Neuronal stem cell (in vitro differentiated cells): ENCODE data around the gene ESF1.
"Not testable (repeated sequence)": the region's sequence is repeated elsewhere in the genome, so short reads cannot be mapped to it uniquely, and the experiment has no call there.

Experiments
- DNase-seq: peaks from one replicate; pipeline ENCODE4 v3.0.0-alpha.2; 2013; ENCODE audit warnings: low spot score
- H2AFZ ChIP-seq: one replicate; pipeline ENCODE4 v1.6.1; 2013; ENCODE audit warnings: mild to moderate bottlenecking, low read length, inconsistent platforms
- H2AK5ac ChIP-seq: 2 replicates; pipeline ENCODE4 v1.6.1; 2013; ENCODE audit warnings: low read depth, mild to moderate bottlenecking, inconsistent platforms, low read length, moderate library complexity, mixed read lengths
- H2BK120ac ChIP-seq: 2 replicates; pipeline ENCODE4 v1.6.1; 2013; ENCODE audit warnings: low read depth, mild to moderate bottlenecking, inconsistent platforms, low read length, moderate library complexity, mixed read lengths
- H2BK12ac ChIP-seq: one replicate; pipeline ENCODE4 v1.6.1; 2013; ENCODE audit warnings: low read length, inconsistent platforms
- H2BK15ac ChIP-seq: 2 replicates; pipeline ENCODE4 v1.6.1; 2013; ENCODE audit warnings: mild to moderate bottlenecking, low read length, inconsistent platforms, mixed read lengths
- H2BK5ac ChIP-seq: one replicate; pipeline ENCODE4 v1.6.1; 2013; ENCODE audit warnings: inconsistent platforms, mild to moderate bottlenecking, low read length, moderate library complexity
- H3K14ac ChIP-seq: one replicate; pipeline ENCODE4 v1.6.1; 2013; ENCODE audit warnings: low read length, inconsistent platforms
- H3K18ac ChIP-seq: 2 replicates; pipeline ENCODE4 v1.6.1; 2013; ENCODE audit warnings: low read length, inconsistent platforms
- H3K23ac ChIP-seq: 2 replicates; pipeline ENCODE4 v1.6.1; 2013; ENCODE audit warnings: low read depth, mild to moderate bottlenecking, mixed read lengths, low read length, inconsistent platforms; ENCODE audit not compliant: poor library complexity
- H3K27ac ChIP-seq: replicated peaks from 3 replicates; pipeline ENCODE4 v1.5.1; 2013; ENCODE audit warnings: low read length, inconsistent platforms
- H3K27me3 ChIP-seq, 3 experiments: 2 replicates each; pipeline ENCODE4 v1.6.1; 2013; ENCODE audit warnings: low read length in 3 of 3, mild to moderate bottlenecking in 2 of 3, inconsistent platforms in 1 of 3, low read depth in 1 of 3, mixed read lengths in 1 of 3, moderate library complexity in 1 of 3; ENCODE audit not compliant: control insufficient read depth in 3 of 3, insufficient read depth in 3 of 3
- H3K36me3 ChIP-seq, 2 donors: replicated peaks in 1 of 2; 2 replicates each; pipeline ENCODE4 v1.6.1; 2013; ENCODE audit warnings: low read length in 2 of 2; ENCODE audit not compliant: control insufficient read depth in 2 of 2, insufficient read depth in 2 of 2
- H3K4ac ChIP-seq: 2 replicates; pipeline ENCODE4 v1.6.1; 2013; ENCODE audit warnings: inconsistent platforms, mild to moderate bottlenecking, low read length, moderate library complexity
- H3K4me1 ChIP-seq, 2 donors: 1 replicate in 1 of 2; 2 replicates in 1 of 2; pipeline ENCODE4 v1.6.1; 2013; ENCODE audit warnings: low read length in 2 of 2, low read depth in 1 of 2; ENCODE audit not compliant: control insufficient read depth in 2 of 2, insufficient read depth in 1 of 2
- H3K4me2 ChIP-seq: one replicate; pipeline ENCODE4 v1.6.1; 2013; ENCODE audit warnings: mild to moderate bottlenecking, low read length, inconsistent platforms; ENCODE audit not compliant: insufficient read depth, poor library complexity, severe bottlenecking
- H3K4me3 ChIP-seq, 2 donors: 2 replicates each; pipeline ENCODE4 v1.5.1; 2013; ENCODE audit warnings: low read length in 2 of 2, mild to moderate bottlenecking in 2 of 2, inconsistent platforms in 1 of 2, moderate library complexity in 1 of 2
- H3K79me1 ChIP-seq: one replicate; pipeline ENCODE4 v1.6.1; 2013; ENCODE audit warnings: low read depth, mild to moderate bottlenecking, inconsistent platforms, low read length, moderate library complexity
- H3K9ac ChIP-seq: one replicate; pipeline ENCODE4 v1.6.1; 2013; ENCODE audit warnings: mild to moderate bottlenecking, low read depth, low read length, inconsistent platforms; ENCODE audit not compliant: poor library complexity
- H3K9me3 ChIP-seq, 2 donors: replicated peaks in 1 of 2; 2 replicates each; pipeline versions ENCODE3 to v1.6.1; 2013; ENCODE audit warnings: low read length in 2 of 2, mild to moderate bottlenecking in 2 of 2, inconsistent platforms in 1 of 2, low read depth in 1 of 2, mixed read lengths in 1 of 2, moderate library complexity in 1 of 2; ENCODE audit not compliant: control insufficient read depth in 2 of 2, insufficient read depth in 1 of 2
- H4K8ac ChIP-seq: one replicate; pipeline ENCODE4 v1.6.1; 2013; ENCODE audit warnings: low read depth, mild to moderate bottlenecking, inconsistent platforms, low read length, moderate library complexity
- H4K91ac ChIP-seq: one replicate; pipeline ENCODE4 v1.6.1; 2013; ENCODE audit warnings: low read length, low read depth, mild to moderate bottlenecking, inconsistent platforms; ENCODE audit not compliant: poor library complexity
- WGBS, 2 donors: extraction: QIAGEN DNeasy Blood & Tissue Kit; methylation state at CpG; one replicate each; pipeline ENCODE4 v1.1.7; 2013; ENCODE audit warnings: missing lambda C conversion rate in 2 of 2, mixed read lengths in 1 of 2; ENCODE audit not compliant: insufficient read length in 2 of 2, insufficient replicate concordance in 1 of 2; ENCODE audit errors: extremely low coverage in 2 of 2; 5-methylcytosine and 5-hydroxymethylcytosine counted together

ESF1 gene

DNA sequence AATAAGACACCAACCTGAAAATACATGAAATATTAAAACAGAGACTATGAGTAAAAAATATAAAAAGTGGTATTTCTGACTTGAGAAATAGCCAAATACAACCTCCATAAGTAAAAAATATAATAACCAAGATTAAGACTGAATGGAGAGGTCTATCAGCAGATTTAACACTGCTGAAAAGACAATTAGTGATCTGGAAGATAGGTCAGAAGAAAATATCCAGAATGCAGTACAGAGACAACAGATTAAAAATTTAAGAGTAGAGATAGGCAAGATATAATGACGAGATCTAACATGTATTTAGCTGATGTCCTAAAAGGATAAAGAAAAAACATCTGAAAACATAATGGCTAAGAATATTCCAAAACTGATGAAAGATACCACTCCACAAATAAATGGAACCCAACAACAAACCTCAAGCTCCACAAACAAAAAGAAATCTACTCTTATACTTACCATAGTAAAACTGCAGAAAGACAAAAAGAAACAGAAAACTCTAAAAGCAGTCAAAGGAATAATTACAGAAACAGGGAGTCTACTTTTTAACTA is 18.8 kb downstream of the ESF1 start:
- H3K79me1 ChIP-seq: no peaks in the 10 kb centered on the region
- H2BK5ac ChIP-seq: no peak overlapping the region
- H4K8ac ChIP-seq: no peak overlapping the region
- no peak overlapping the region for H3K14ac ChIP-seq
- H3K36me3 ChIP-seq: peaks cover 22 to 94% of the 10 kb centered on the region in 2 donors
- peaks cover 0 to 43% of the 10 kb centered on the region in 2 donors for H3K9me3 ChIP-seq
- no peak overlapping the region for H2AK5ac ChIP-seq
- H3K27ac ChIP-seq: no peak overlapping the region
- no peak overlapping the region for H3K9ac ChIP-seq
- no peak overlapping the region for H3K4me3 ChIP-seq
- H3K4ac ChIP-seq: no peak overlapping the region
- no CpG with 5 or more reads among the region's 1 CpG for WGBS, 2 donors
- no peaks in the 10 kb centered on the region for H3K27me3 ChIP-seq
- no peak overlapping the region for H4K91ac ChIP-seq
- H2BK120ac ChIP-seq: no peak overlapping the region
- H3K23ac ChIP-seq: no peak overlapping the region
- no peak overlapping the region for H3K18ac ChIP-seq
- DNase-seq: no peak
- H3K4me2 ChIP-seq: no peak overlapping the region
- H2AFZ ChIP-seq: no peak overlapping the region
- H2BK12ac ChIP-seq: no peak overlapping the region
- H3K4me1 ChIP-seq: no peaks in the 10 kb centered on the region
- H2BK15ac ChIP-seq: no peak overlapping the region

GRCh38 chr20:13765299-13765698 is 19.4 kb downstream of the ESF1 start:
- H3K4me3 ChIP-seq: no peak overlapping the region
- H2AFZ ChIP-seq: no peak overlapping the region
- H3K9me3 ChIP-seq: peaks cover 0 to 43% of the 10 kb centered on the region in 2 donors
- H2AK5ac ChIP-seq: no peak overlapping the region
- H3K4ac ChIP-seq: no peak overlapping the region
- H3K27me3 ChIP-seq: no peaks in the 10 kb centered on the region
- no peak overlapping the region for H2BK120ac ChIP-seq
- no peak overlapping the region for H2BK5ac ChIP-seq
- no peaks in the 10 kb centered on the region for H3K4me1 ChIP-seq
- no peak overlapping the region for H2BK15ac ChIP-seq
- no peak overlapping the region for H2BK12ac ChIP-seq
- H3K36me3 ChIP-seq: peaks cover 22 to 88% of the 10 kb centered on the region in 2 donors
- no peak overlapping the region for H4K8ac ChIP-seq
- H3K9ac ChIP-seq: no peak overlapping the region
- H3K27ac ChIP-seq: no peak overlapping the region
- no peak overlapping the region for H3K18ac ChIP-seq
- no peak overlapping the region for H3K14ac ChIP-seq
- H3K79me1 ChIP-seq: no peaks in the 10 kb centered on the region
- DNase-seq: no peak
- H4K91ac ChIP-seq: no peak overlapping the region
- no peak overlapping the region for H3K4me2 ChIP-seq
- H3K23ac ChIP-seq: no peak overlapping the region

GRCh38 chr20:13760451-13760946 is 24.2 kb downstream of the ESF1 start:
- H2BK12ac ChIP-seq, H3K27me3 ChIP-seq, DNase-seq, H3K4me1 ChIP-seq, H3K18ac ChIP-seq, H3K9ac ChIP-seq, H3K14ac ChIP-seq, H2AFZ ChIP-seq, H4K91ac ChIP-seq, H3K4ac ChIP-seq, H2BK5ac ChIP-seq, H3K4me2 ChIP-seq, H2AK5ac ChIP-seq, H2BK15ac ChIP-seq, H2BK120ac ChIP-seq, H3K27ac ChIP-seq, H3K4me3 ChIP-seq, H4K8ac ChIP-seq, H3K23ac ChIP-seq, H3K79me1 ChIP-seq: not testable (repeated sequence)
- H3K9me3 ChIP-seq: peaks cover 0 to 18% of the 10 kb centered on the region in 2 donors
- WGBS, 2 donors: no CpG with 5 or more reads among the region's 33 CpGs
- peaks cover 5 to 86% of the 10 kb centered on the region in 2 donors for H3K36me3 ChIP-seq

DNA sequence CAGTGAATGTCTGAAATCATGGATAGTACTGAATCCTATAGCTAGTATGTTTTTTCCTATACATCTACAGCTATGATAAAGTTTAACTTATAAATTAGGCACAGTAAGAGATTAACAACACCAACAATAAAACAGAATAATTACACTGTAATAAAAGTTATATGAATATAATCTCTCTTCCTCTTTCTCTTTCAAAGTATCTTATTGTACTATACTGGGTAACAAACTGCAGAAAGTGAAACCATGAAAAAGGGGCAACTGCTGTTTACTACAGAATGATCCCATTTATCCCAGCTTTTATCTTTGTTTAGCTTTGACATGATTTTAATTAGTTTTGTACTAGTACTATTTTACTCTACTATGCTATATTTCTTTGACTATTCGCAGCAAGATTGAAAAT is 25.8 kb downstream of the ESF1 start:
- Histone ChIP-seq H3K4me2 (no peak overlapping the region), H2AFZ (no peak overlapping the region), H3K9ac (no peak overlapping the region), H3K36me3 (peaks cover 4 to 86% of the 10 kb centered on the region in 2 donors), H2BK5ac (no peak overlapping the region), H3K27ac (no peak overlapping the region), H2BK15ac (no peak overlapping the region), H4K91ac (no peak overlapping the region), H3K23ac (no peak overlapping the region), H2BK120ac (no peak overlapping the region), H3K4ac (no peak overlapping the region), H4K8ac (no peak overlapping the region), H3K4me3 (no peak overlapping the region), H2AK5ac (no peak overlapping the region), H3K18ac (no peak overlapping the region), H3K27me3 (no peaks in the 10 kb centered on the region), H3K4me1 (no peaks in the 10 kb centered on the region), H3K14ac (no peak overlapping the region), H2BK12ac (no peak overlapping the region), H3K79me1 (no peaks in the 10 kb centered on the region), H3K9me3 (peaks cover 0 to 7% of the 10 kb centered on the region in 2 donors)
- no peak for DNase-seq
- WGBS, 2 donors: no CpG with 5 or more reads among the region's 1 CpG
